Right lobe of liver (tissue), 6 donors: Measurements from ENCODE around the gene ZNF385A. TPM values are rescaled to one million over a fixed set of nuclear protein-coding genes. Genes with fewer than 3 reads are reported as not detected.

ENCODE experiments used
- ATAC-seq, 4 donors: fragments of 200-7000 bp; cut with Tn5 transposase; one replicate each; pipeline ENCODE4 v1.9.1; 2020; ENCODE audit warnings: mild to moderate bottlenecking in 4 of 4, moderate library complexity in 4 of 4
- DNase-seq, 3 donors: peaks; one replicate each; pipeline ENCODE4 v3.0.0-alpha.2; 2020
- H3K27ac ChIP-seq, 3 donors: fragments of 200-600 bp; one replicate each; pipeline ENCODE4 v1.8.0; 2022
- H3K27me3 ChIP-seq, 2 donors: fragments of 200-600 bp; one replicate each; pipeline ENCODE4 v1.8.0; 2022
- H3K36me3 ChIP-seq, 4 donors: fragments of 200-600 bp; sonication (generic) in 1 of 4; one replicate each; pipeline versions ENCODE4 v1.5.1 to v1.8.0; 2017 to 2022; ENCODE audit warnings: control low read depth in 1 of 4
- H3K4me1 ChIP-seq, 4 donors: fragments of 200-600 bp; sonication (generic) in 1 of 4; one replicate each; pipeline versions ENCODE4 v1.5.1 to v1.8.0; 2017 to 2022; ENCODE audit warnings: control low read depth in 1 of 4
- H3K4me3 ChIP-seq, 3 donors: fragments of 200-600 bp; one replicate each; pipeline ENCODE4 v1.8.0; 2022
- H3K9me3 ChIP-seq, 4 donors: fragments of 200-600 bp; sonication (generic) in 1 of 4; one replicate each; pipeline versions ENCODE4 v1.5.1 to v1.8.0; 2017 to 2022; ENCODE audit warnings: control low read depth in 1 of 4
- POLR2A ChIP-seq: fragments of 450-650 bp; IDR thresholded peaks from one replicate; pipeline ENCODE4 v1.6.1; 2017; ENCODE audit warnings: antibody characterized with exemption, mild to moderate bottlenecking
- WGBS: methylation state at CpG from one replicate; pipeline ENCODE4 v1.1.6; 2018; ENCODE audit warnings: low coverage, low lambda C conversion rate; ENCODE audit not compliant: insufficient coverage; ENCODE audit errors: missing lambda C conversion rate; 5-methylcytosine and 5-hydroxymethylcytosine counted together
- intact Hi-C, 2 donors: fragments of 100-400 bp; cut with DNase I; formaldehyde crosslinking; loops; one replicate each; pipeline versions ENCODE4 v1.11.2 to v1.14.1; 2022
- total RNA-seq, 6 experiments: library from RNA; depleted of rRNA in 2 of 6; stranded (reverse); fragments of >200 nt in 2 of 6; fragmentation: NEBNext Ultra II Directional in 3 of 6; extraction: Animal tissue kit (Norgen Biotek cat#: 25700) in 3 of 6; gene quantifications; one replicate each; pipeline versions ENCODE4 v1.1.0 to v1.2.4, GENCODE V29; 2016 to 2023
- TF ChIP-seq, protein P1 (sequence below), 4 donors: fragments of 200-600 bp in 3 of 4; fragments of 450-650 bp in 1 of 4; IDR thresholded peaks; one replicate each; pipeline versions ENCODE4 v1.5.1 to v1.8.0; 2016 to 2022; ENCODE audit warnings: antibody characterized with exemption in 4 of 4, mild to moderate bottlenecking in 2 of 4
- donor health status: DM: no; HTN: yes; CAD: no.
- donor health status: DM: no; HTN: no; CAD: no.
- donor health status: DM: no; HTN: no; CAD: no.
- donor health status: DM: no; HTN: yes; CAD: no.
- donor health status: DM: no; HTN: yes; CAD: no.

The ZNF385A gene
- total RNA-seq, 6 experiments from 2014 or later = 2.4 to 9.3 (median 3.7) TPM

DNA sequence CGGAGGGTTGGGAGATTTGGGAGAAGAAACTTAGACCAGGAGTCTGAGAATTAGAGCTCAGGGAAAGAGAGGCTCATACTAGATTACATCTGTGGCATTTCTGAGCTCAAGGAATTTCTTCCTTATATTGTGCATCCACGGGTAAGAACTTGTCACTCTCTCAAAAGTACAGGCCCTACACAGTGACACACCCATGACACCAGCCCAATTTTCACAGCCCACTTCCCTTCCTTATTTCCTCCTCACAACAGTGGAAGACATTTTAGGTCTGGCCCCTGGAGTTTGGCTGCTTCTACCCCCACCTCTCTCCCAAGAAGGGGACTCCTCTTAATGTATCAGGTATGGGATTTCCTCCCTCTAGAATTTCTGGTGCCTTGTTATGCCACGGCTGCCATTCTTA, 9.2 kb upstream of the ZNF385A start:
- H3K4me1 ChIP-seq = no peaks in the 10 kb centered on the region

DNA sequence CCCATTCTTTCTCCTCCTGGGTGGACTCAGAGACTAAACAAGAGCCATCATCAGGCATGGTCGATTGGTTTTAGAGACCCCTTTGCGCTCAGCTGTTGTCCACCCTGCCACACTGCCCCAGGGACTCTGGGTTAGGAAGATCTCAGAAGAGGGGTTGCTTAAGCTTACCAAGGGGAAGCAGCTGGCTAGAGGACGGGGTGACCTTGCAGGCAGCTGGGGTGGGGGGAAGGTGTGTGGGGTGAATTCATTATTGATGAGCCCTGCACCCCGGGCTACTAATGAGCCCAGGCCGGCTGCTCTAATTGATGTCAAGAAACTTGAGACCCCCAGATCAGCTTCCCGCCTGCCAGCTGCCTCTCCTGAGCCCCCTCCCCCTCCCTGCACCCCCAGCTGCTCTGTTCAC, 8.7 kb upstream of the ZNF385A start:
- Histone ChIP-seq H3K4me1 (no peaks in the 10 kb centered on the region), H3K27ac (no peak overlapping the region), H3K36me3 (peaks cover 12 to 36% (median 26%) of the 10 kb centered on the region in 4 donors), H3K9me3 (no peaks in the 10 kb centered on the region), H3K4me3 (no peak overlapping the region), H3K27me3 (no peaks in the 10 kb centered on the region)
- intact Hi-C loops = loop anchor here in 1 of 2 donors (5.0 kb wide), 1 partner anchor 49 kb away; no protein-coding TSS in a partner anchor
- ATAC-seq = no peak
- 69% methylated on average over 4 of the region's 6 CpGs for WGBS
- no peak for DNase-seq
- TF ChIP-seq, protein P1, sequence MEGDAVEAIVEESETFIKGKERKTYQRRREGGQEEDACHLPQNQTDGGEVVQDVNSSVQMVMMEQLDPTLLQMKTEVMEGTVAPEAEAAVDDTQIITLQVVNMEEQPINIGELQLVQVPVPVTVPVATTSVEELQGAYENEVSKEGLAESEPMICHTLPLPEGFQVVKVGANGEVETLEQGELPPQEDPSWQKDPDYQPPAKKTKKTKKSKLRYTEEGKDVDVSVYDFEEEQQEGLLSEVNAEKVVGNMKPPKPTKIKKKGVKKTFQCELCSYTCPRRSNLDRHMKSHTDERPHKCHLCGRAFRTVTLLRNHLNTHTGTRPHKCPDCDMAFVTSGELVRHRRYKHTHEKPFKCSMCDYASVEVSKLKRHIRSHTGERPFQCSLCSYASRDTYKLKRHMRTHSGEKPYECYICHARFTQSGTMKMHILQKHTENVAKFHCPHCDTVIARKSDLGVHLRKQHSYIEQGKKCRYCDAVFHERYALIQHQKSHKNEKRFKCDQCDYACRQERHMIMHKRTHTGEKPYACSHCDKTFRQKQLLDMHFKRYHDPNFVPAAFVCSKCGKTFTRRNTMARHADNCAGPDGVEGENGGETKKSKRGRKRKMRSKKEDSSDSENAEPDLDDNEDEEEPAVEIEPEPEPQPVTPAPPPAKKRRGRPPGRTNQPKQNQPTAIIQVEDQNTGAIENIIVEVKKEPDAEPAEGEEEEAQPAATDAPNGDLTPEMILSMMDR (IDR thresholded peaks at IDR 0.05) = no peak
- no peak for TF ChIP-seq POLR2A

More for the DNA sequence above, 9.2 kb upstream of the ZNF385A start:
- intact Hi-C loops = loop anchor here in 1 of 2 donors (5.0 kb wide), 1 partner anchor 49 kb away; no protein-coding TSS in a partner anchor
- H3K36me3 ChIP-seq = peaks cover 15 to 42% (median 32%) of the 10 kb centered on the region in 4 donors
- TF ChIP-seq, protein P1 (IDR thresholded peaks at IDR 0.05) = no peak
- TF ChIP-seq POLR2A = no peak
- ATAC-seq = no peak
- WGBS = 59% methylated on average over 3 of the region's 3 CpGs
- DNase-seq = no peak
- no peaks in the 10 kb centered on the region for H3K9me3 ChIP-seq
- H3K27ac ChIP-seq = no peak overlapping the region
- H3K4me3 ChIP-seq = no peak overlapping the region
- no peaks in the 10 kb centered on the region for H3K27me3 ChIP-seq

DNA sequence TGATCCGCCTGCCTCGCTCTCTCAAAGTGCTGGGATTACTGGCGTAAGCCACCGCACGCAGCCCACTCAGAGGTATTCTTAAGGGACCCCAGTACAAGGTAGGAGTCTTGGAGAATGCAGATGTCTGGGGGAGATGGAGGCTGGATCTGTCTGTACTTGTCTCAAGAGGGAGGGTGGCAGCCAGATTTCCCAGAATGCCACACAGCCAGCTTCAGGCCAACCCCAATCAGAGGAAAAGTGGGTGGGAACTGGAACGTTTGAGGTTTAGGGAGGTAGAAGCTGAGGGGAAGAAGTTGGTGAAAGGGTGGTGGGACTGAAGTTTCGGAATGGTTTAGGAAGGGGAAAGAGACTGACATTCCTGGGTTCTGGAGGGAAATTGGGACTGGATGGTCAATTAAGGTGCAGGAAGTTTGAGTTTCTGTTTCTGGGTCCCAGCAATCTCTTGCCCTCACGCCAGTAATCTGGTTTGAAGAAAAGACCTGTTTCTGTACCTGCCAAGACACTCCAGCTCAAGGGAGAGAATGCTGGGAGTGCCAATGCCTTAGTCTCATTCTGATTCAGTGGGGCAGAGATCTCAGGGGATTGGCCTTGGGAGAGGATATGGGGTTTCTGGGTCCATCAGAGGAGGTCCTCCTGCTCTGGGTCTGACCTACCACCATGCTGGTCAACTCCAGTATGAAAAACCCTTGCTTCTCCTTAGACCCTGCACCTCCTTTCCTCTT, 8.1 kb upstream of the ZNF385A start:
- Histone ChIP-seq H3K9me3 (no peaks in the 10 kb centered on the region), H3K27me3 (no peaks in the 10 kb centered on the region), H3K27ac (no peak overlapping the region), H3K4me1 (no peaks in the 10 kb centered on the region), H3K36me3 (peaks cover 8 to 31% (median 22%) of the 10 kb centered on the region in 4 donors), H3K4me3 (no peak overlapping the region)
- no peak for ATAC-seq
- no peak for TF ChIP-seq POLR2A
- TF ChIP-seq, protein P1 (IDR thresholded peaks at IDR 0.05) = no peak
- 73% methylated on average over 5 of the region's 8 CpGs for WGBS
- intact Hi-C loops = loop anchor here in 1 of 2 donors (5.0 kb wide), 1 partner anchor 50 kb away; no protein-coding TSS in a partner anchor
- no peak for DNase-seq

GRCh38 chr12:54390668-54391551, 6.4 kb upstream of the ZNF385A start:
- H3K4me3 ChIP-seq = no peak overlapping the region
- ATAC-seq (peak; percentile 12 to 27 (median 16)), DNase-seq (no peak)
- no peaks in the 10 kb centered on the region for H3K27me3 ChIP-seq
- H3K27ac ChIP-seq = no peak overlapping the region
- 46% methylated on average over 21 of the region's 51 CpGs for WGBS
- H3K4me1 ChIP-seq = no peaks in the 10 kb centered on the region
- H3K36me3 ChIP-seq = peaks cover 2 to 15% (median 9%) of the 10 kb centered on the region in 4 donors
- intact Hi-C loops = loop anchor here in 1 of 2 donors (5.0 kb wide), 1 partner anchor 51 kb away; no protein-coding TSS in a partner anchor
- H3K9me3 ChIP-seq = no peaks in the 10 kb centered on the region
- TF ChIP-seq, protein P1 (IDR thresholded peaks at IDR 0.05) = no peak
- TF ChIP-seq POLR2A = no peak
